HG03354 (cell line): Measurements from ENCODE around the gene SLC44A1.

Experiments
- ATAC-seq: cut with Tn5 transposase; IDR thresholded peaks from one replicate; pipeline ENCODE4 v1.9.1; 2021; ENCODE audit warnings: mild to moderate bottlenecking; ENCODE audit not compliant: unreplicated experiment, poor library complexity, severe bottlenecking

The SLC44A1 gene

DNA sequence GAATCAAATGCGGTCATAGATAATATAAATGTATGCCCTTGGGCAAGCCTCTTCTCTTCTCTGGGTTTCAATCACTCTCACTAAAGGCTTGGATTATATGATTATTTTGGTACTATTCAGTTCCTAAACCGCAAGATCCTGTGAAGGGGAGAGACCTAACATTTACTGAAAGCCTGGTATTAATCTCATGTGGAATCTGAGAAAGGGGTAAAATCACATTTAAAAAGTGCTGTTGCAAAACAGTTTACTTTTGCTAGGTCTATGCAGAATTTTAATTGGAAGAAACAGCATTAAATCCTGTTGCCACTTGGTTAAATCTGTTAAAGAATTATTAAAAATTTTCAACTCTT is 50.7 kb downstream of the SLC44A1 start:
- ATAC-seq: no peak

DNA sequence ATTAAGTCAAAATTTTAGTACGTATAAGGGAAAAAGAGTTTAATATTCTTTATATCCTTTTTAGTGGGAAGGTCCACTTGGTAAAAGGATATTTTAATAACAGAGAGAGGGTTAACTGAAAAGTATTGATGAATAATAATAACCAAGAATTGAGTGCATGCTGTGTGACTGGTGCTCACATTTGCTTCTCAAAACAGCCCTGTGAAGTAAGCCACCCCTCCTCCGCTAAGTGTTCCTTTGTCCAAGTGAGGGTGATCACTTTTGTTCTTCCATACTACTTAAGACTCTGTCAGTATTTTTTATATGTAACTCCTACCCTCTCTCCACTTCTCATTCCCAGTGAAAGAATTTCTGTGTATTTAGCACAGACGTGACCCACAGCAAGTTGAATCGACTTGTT is 51.5 kb downstream of the SLC44A1 start:
- ATAC-seq: no peak

DNA sequence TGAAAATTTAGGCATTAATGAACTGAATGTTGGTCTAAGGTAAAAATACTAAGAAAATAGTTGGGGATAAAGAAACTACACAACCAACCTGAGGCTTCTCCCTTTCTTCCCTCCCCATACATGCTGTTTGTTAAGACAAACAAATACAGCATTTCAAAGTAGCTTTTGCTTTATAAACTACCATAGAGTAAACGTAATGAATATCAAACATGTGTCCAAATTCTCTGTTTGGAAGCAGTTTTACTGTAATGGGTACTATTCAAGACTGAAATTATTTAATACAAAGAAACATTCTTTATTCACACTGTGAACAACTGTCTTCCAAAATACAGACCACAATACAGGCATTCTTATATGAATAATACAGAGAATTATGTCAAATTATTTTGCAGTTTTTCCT is 52.0 kb downstream of the SLC44A1 start:
- ATAC-seq: no peak

DNA sequence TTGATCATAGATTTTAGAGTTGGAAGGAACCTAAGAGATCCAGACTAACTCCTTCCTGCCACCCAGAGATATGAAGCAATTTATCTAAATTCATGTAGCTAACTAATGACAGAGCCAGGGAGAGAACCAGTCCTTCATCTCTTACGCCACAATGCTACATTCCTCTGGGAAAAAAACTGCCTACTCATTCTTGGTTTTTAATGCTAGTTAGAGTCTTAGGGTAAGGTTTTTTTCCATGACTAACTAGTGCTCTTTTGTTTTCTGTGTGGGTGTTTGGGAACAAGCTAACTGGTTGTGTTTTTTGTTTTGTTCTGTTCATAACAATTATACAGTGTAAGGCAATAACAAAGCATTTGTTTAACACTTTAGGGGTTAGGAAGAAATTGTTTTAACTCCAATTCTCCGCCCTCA is 52.4 kb downstream of the SLC44A1 start:
- no peak for ATAC-seq

DNA sequence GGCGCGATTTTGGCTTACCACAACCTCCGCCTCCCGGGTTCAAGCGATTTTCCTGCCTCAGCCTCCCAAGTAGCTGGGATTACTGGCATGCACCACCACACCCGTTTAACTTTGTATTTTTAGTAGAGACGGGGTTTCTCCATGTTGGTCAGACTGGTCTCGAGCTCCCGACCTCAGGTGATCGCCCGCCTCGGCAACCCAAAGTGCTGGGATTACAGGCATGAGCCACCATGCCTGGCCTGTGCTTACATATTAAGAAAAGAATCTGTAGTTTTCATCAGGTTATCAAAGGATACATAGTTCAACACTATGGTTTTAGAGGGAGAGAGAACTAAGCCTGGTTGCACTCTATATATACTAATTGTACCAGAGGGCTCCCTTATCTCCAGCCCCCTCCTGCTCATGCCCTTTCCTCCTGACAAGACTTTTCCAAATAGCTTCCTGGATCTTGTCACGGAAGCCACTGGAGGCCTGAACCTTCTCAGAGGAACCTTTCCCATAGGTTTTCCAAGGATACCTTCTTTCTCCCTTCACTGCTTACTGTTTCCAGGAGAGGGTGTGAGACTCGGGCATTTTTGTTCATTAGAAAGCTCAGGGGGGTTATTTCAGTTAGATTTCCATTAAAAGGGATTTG is 53.1 kb downstream of the SLC44A1 start:
- no peak for ATAC-seq

DNA sequence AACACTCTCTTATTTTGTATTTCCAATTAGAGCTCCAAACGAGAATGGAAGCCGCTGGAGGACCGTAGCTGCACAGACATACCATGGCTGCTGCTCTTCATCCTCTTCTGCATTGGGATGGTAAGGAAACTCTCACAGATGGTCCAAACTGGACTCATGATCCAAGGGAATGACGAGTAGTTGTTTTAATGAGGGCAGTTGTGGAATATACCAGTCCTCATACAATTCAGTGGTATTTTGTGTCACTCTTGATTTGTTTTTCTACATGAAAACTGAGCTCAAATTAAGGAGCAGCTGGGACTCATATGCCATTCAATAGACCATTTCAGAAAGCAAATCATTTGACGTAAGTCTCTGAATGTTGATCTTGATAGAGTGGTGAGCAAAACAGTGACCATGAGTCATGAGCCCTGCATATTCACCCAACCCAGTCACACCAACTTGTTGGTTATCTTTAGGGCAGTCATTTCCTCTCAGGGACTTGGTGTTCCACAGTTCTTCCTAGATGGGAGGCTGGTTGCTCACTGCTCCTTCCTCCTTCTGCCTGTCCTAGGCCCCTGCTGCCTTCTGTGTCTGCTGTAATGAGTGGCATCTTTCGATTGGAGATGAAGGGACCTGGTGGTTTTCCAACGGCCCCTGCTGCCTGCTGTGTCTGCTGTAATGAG is 54.9 kb downstream of the SLC44A1 start:
- peak; percentile 55 for ATAC-seq

DNA sequence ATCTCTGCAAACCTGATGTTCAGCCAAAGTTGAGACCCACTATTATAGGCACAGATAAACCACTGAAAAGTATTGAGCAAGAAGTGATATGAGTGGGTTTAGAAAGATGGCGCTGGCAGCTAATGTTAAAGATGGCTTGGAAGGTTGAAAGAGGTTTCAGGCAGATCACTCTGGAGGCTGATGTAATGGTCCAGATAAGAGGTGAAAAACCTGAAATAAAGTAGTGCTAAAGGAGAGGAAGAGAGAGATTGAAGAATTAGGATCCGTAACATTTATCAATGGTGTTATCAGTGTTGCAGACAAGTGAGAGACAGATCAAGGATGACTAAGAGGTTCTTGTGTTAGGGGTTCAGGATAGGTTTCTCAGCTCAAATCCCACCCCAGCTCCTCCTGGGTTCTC is 58.3 kb downstream of the SLC44A1 start:
- no peak for ATAC-seq

DNA sequence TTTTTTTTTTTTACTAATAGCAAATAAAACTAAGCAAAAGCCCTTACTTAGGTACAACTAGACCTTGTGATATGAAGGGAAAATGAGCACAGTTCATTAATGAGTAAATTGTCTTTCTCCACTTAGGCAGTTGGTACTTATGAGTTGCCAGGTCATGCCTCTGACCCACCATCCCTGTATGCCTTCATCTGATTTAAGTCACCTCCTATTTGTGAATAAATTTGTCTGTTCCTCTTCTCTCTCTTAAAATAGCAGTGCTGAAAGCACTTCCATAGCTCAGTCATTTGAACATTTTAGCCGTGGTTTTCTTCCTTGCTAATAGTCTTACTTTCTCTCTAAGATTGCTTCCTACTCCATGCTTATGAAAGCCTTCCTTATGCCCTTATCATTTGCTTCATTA is 61.4 kb downstream of the SLC44A1 start:
- no peak for ATAC-seq

DNA sequence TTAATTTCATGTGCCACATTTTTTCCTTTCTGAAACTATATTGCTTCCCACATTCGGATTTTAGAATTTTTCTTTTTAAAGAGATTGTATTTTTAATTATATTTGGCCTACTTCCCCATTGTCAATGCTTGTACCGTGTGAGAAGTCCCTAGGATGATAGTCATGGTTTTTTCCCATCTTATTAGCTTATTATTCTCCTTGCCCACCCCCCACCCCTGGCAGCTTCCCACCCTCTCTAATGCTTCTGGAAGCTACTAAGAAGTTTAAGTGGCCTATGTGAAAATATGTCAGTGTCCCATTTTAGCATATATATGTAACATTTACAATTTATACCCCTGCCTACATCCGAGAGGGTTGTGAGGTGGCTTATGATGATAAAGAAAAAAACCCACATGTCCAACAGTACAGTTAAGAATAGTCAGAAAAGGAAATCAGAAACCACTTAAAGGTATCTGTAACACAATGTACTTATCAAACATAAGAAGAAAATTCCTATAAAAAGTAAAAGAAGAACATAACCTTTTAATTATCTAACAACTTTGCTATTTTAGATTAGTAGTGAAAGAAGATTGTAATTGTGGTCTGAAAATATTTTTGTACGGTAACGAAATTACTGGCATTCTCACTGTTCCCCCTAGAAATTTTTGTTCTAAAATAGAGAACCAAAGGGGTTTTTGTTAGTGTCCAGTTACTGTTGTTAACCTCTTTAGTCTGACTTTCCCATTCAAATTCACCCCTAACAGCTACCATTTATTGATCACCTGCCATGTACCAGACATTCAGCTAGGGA is 62.1 kb downstream of the SLC44A1 start:
- peak; percentile 34 for ATAC-seq

DNA sequence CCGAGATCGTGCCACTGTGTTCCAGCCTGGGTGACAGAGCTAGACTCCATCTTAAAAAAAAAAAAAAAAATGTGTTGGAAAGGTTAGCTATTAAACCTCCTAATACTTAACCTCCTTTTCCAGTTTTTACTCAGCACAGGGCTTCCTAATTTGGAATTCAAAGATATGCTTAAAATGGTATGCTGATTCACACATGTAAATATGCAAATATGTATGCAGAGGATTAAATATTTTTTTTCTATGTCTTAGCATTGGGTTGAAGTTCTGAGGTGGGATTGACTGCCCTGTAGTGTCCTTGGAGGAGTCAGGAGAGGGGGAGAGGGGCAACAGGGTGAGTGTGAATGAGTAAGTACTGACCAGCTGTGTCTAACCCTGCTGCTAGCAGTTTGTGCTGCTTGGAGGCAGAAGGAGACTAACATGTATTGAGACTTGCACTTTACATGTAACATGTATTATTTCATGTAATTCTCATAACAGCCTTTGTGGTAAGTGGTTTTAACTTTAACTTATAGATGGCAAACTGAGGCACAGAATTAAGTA is 63.2 kb downstream of the SLC44A1 start:
- ATAC-seq: no peak

DNA sequence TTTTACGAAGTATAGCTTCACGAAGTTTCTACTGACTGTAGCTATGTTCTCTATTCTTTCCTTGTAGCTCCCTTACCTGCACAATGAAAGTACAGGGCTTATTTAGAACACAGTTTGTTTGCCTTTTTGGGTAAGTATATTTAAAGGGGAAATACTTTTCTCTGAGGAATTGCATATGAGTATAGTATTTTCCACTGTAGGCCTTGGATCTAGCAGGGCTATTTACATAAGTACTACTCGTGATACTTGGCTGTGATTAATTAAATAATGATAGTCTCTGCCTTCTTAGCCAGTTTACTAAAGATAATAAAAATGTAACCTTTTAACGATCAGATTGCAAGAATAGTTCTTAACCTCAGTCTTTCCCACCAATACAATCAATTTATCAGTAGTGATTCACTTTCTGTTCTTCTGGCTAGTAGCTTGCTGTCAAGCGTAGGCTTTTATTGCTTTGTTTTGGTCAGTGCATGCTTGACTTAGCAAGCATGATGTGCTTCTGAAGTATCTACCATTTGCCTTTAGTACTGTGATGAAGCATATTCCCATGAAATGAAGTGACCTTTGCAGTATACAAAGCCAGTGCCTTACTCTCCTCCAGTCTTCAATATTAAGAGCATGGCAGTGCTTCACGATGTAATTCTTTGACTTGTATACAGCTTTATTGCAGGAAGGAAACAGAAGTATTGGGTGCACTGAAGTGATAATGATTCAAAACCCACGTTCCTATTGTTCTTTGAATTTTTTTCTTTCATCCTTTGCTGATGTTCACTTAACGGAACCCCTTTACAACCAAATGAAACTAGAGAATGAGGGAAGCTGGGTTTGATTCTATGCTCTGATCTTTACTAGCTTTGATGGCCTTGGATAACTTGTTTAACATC is 64.2 kb downstream of the SLC44A1 start:
- ATAC-seq: no peak

DNA sequence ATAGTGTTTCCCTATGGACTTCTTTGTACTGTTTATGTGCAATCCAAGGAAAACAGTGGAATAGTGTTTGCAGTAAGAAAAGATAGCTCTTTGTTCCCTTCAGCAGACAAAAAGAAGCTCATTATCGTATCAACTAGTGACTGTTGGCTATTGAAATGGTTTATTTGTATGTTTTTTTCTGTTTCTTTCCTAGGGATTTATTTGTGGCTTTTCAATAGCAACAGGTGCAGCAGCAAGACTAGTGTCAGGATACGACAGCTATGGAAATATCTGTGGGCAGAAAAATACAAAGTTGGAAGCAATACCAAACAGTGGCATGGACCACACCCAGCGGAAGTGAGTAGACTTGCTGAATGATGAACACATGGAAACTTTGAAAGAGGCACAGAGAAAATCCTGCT is 65.1 kb downstream of the SLC44A1 start:
- ATAC-seq: no peak

DNA sequence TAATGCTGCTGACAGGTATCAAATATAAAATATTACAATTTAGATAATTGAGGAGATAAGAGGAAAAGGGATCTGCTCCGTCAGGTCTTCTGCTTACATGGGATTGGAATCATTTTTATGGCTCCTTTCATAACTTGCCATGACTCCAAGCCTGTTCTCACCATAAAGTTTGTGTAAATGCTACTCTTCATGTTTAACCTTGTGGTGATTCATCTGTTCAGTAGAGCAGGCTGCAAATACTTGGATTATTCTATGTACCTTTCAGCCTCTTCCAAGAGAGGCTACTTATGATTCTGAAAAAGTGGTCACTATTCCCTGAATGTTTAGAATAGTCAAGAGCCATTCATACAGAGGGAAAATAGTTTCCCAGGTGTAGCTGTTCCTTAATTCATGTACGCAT is 66.9 kb downstream of the SLC44A1 start:
- no peak for ATAC-seq

DNA sequence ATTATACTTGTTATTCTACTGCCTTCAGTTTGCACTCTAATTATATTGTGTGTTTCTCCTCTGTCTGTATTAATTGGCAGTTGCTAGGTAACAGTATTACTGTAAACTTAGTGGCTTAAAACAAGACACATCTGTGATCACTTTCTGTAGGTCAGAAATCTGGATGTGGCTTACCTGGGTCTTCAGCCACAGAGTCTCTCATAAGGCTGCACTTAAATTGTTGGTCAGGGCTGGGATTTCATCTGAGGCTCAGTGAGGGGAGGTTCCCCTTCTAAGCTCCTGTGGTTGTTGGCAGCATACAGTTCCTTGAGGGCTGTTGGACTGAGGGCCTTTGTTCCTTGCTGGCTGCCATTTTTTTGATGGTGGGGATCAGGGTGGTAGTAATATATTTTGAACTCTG is 68.8 kb downstream of the SLC44A1 start:
- ATAC-seq: peak; percentile 39

DNA sequence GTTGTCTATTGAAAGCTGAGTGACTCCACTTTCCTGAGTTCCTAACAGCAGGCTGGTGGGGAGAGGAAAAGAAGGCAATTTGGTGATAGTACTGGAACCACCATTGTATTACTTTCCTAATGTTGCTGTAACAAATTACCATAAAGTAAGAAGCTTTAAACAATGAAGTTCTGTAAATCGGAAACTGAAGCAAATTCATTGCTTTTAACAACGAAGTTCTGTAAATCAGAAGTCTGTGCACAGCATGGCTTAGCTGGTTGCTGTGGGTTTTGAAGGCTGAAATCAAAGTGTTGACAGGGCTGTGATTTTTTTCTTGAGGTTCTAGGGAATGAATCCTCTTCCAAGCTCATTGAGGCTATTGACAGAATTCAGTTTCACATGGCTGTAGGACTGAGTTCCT is 72.3 kb downstream of the SLC44A1 start:
- no peak for ATAC-seq

DNA sequence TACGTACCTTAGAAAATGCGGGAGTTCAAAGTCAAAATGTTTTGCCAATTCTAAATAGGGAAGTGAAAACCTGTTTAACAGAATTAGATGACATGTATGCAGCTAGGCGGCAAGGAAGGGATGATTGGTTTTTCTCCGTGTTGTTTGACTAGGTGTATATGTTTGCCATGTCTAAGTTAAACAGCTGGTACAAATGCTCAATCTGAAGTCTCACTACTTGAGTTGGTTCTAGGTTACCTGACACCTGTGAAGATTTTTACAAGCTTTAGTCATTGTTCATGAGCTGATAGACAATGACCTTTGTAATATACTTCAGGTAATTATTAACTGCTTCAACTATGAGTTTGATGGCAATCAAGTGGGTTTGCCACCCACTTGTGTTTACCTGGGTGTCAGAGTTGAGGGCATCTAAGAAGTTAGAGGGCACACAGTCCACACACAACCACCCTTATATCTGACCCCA is 74.3 kb downstream of the SLC44A1 start:
- peak; percentile 83 for ATAC-seq

DNA sequence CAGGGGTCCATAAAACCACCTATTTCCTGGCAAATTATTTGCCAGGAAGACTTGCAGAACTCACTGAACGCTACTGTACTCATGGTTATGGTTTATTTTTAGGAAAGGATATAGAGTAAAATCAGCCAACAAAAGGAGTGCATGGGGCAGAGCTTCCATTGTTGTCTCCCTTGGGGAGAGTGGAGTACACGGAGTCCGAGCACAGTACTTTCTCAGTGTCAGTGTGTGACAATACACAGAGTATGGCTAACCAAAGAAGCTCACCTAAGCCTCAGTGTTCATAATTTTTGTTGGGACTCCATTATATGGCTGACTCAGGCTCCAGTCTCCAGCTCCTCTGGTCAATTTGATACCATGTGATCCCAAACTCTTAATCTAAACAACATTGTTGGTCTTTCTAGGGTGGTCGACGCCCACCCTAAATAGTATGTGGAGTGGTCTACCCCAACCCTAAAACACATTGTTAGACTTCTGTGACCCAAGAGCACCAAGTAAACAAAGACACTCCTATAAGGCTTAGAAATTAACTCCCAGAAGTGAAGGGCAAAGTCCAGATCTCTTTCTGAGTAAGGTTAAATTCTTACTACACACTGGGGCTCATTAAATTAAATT is 74.9 kb downstream of the SLC44A1 start:
- peak; percentile 6 for ATAC-seq

DNA sequence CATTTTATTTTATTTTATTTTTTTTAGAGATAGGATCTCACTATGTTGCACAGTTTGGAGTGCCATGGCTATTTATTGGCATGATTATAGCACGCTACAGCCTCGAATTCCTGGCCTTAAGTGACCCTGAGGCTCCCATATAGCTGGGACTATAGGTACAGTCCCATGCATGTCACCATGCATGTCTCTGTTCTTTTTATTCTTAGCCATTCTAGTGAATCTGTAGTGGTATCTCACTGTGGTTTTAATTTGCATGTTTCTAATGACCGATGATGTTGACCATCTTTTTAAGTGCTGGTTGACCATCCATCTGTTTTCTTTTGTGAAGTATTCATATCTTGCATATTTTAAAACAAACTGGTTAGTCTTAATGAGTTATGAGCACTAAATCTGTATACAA is 76.1 kb downstream of the SLC44A1 start:
- peak; percentile 60 for ATAC-seq

DNA sequence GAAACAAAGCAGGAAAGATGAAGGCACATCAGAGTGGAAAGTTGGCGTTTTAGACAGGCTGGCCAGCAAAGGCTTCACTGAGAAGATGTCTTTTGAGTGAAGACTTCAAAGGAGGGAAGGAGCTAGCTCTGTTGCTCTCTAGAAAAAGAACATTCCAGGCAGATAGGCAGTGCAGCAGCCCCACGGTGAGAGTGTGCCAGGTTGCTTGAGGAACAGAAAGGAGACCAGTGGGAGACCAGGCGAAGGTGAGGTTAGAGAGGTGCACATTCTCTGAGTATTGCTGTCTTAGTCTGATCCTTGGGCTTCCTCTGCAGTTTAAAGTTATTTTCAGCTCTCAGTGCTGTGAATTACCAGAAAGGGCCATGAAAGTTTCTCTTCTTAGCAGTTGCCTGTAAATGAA is 83.8 kb downstream of the SLC44A1 start:
- ATAC-seq: no peak
